GM18858 (cell line): ENCODE results near the gene PPIP5K2.
"Not testable (repeated sequence)": the region's sequence is repeated elsewhere in the genome, so short reads cannot be mapped to it uniquely, and the experiment has no call there.

Source experiments
- ATAC-seq: cut with Tn5 transposase; IDR thresholded peaks from one replicate; pipeline ENCODE4 v1.9.1; 2021; ENCODE audit not compliant: unreplicated experiment

PPIP5K2 gene

DNA sequence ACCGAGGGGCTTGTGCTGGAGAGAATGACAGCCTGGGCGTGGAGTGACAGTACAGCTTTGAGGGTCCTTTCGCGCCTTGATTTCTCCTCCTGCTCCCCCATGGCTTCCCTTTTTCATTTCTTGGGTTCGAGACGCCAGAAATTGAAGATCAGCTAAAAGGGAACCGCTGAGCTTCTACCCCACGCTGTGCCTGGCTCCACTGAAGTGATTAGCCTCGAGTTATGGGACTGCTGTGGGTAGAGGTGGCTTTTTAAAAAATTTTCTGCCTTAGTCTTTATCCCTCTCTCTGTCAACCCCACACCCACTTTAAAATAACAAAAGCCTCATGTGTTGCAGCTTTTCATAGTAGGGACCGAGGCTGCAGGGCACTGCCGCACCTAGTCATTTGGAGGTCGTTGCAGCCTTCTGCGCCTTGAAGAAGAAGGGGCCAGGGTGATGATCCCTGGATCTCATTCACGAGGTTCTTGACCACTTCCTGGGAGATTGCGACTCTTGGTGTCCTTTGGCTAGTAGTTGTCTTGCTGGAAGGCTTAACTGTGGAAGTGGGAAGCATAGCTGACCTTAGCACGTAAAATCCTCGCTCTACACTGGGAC lies 603 bp downstream of the PPIP5K2 start:
- ATAC-seq = no peak

DNA sequence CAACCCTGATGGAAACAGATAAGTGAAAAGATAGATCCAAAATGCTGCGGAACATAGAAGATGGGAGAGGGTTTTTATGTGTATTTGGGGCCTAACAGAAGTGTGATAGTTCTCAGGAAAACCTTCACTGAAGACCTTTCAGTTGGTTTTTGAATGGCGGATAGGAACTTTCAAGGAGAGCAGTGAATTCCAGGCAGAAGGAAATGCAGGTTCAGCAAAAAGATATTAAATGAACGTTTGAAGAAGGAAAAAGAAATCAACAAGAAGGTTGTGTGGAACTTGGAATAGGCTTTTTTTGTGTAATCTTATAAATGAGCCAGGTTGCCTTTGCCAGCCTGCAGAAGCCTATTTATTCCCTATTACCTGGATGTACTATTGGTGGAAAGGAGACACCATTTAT lies 2.1 kb downstream of the PPIP5K2 start:
- no peak for ATAC-seq

DNA sequence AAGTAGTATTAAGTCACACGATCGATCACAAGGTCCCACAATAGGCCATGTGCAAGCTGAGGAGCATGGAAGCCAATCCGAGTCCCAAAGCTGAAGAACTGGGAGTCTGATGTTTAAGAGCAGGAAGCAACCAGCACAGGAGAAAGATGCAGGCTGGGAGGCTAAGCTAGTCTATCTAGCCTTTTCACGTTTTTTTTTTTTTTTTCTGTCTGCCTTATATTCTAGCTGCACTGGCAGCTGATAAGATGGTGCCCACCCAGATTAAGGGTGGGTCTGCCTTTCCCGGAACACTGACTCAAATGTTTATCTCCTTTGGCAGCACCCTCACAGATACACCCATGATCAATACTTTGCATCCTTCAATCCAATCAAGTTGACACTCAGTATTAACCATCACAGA lies 6.5 kb downstream of the PPIP5K2 start:
- ATAC-seq = no peak

DNA sequence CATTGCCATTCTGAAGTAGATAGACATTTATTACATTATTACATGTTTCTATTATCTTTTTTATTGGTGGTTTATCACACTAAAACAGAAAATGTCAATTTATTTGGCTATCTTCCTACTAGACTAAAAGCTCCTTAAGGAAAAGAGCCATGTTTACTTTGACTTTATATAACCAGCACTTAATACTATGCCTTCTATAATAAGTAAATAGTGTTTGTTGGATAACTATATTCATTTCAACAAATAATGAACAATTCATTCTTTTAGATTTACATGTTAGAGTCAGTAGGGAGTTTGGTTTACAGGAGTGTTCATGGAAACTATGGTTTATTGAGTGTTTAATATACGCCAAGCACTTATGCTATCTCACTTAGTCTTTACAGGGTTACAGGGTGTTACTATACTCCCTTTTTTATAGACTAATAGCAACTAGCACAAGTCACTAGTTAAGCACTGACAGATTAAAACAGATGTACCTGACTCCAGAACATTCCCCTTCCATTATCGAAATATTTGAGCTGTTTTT lies 7.3 kb downstream of the PPIP5K2 start:
- no peak for ATAC-seq

DNA sequence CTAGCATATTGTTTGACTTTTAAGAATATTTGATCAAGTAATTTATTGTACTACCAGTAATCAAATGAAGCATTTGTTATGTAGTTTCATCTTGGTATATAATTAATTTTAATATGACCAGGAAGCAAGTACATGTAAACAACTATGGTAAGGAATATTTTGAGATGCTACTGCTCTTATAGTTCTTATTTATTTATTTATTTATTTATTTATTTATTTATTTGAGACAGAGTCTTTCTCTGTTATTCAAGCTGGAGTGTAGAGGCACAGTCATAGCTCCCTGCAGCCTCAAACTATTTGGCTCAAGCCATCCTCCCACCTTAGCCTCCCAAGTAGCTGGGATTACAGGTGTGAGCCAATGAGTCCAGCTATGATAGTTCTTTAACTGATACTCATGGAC lies 8.1 kb downstream of the PPIP5K2 start:
- no peak for ATAC-seq

DNA sequence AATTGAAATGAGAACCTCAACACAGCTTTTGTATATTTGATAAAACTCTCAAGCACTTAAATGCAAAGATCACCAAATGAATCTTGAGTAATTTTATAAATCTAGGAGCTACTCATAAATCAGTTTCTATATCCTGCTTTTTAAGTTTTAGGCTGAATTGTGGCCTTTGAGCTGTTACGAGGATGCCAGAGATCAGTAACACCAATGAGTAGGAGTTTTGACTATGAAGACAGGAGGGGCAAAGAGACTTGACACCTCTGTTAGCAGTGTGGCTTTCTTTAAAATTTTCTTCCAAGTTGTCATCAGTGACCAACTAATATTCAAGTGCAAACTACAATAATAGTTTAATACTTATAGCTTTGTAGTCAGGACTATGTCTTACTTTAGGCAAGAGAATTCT lies 12.6 kb downstream of the PPIP5K2 start:
- ATAC-seq = no peak

DNA sequence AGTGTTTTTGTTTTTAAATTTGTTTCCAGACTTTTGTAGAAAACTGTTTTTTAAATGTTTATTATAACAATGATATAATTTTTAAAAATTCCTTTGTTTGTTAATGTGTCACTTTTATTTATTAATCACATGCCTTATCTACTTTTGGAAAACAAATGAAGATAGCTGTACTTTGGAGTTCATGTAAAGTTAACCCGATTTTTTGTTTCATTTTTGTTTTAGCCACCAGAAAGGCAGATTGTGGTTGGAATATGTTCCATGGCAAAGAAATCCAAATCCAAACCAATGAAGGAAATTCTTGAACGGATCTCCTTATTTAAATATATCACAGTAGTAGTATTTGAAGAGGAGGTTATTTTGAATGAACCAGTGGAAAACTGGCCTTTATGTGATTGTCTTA lies 13.1 kb downstream of the PPIP5K2 start:
- ATAC-seq = no peak

DNA sequence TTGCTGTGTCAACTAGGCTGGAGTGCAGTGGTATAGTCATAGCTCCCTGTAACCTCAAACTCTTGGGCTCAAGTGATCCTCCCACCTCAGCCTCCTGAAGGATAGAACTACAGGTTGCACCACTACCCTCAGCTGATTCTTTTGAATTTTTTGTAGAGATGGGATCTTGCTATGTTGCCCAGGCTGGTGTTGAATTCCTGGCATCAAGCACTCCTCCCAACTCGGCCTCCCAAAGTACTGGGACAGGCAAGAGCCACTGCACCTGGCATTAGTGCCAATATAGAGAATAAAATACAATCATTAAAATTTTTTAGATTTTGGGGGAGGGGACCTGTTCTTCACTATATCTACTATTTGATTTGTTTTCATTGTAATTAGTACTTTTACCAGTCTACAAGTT lies 15.4 kb downstream of the PPIP5K2 start:
- no peak for ATAC-seq

DNA sequence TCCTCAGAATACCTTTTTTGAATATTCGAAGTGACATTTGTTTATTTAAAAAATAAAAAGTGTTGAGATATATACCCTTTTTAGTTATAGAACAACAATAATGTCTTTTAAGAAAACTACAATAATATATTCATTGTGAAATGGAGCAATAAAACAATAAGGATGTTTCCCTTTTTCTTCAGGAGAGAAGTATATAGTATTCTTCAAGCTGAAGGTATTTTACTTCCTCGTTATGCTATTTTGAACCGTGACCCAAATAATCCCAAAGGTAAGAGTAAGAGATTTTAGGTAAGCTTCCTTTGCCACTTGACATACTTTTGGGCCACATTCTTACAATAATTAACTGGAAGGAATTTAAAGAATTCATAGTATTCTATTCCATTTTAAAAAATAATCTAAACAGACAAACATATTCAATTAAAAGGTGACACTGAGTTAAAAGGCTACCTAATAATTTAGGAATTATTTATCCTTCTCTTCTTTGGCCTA lies 18.1 kb downstream of the PPIP5K2 start:
- ATAC-seq = no peak

DNA sequence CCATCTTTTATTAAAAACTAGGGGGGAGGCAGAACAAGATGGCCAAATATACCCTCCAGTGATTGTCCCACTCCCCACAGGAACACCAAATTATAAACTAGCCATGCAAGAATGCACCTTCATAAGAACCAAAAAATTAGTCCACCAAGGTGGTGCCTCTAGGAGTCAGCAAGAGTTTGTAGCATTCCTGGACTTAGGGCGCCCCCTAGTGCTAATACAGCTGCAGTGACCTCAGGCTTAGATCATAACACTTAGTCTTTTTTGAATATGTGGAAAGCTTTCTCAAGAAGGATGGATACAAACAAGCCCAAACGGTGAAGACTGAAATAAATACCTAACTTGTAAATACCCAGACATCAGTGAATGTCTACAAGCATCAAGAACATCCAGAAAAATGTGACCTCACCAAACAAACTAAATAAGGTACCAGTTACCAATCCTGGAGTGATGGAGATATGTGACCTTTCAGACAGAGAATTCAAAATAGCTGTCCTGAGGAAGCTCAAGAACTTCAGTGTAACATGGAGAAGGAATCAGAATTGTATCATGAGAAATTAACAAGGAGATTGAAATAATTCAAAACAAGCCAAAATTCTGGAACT lies 19.3 kb downstream of the PPIP5K2 start:
- ATAC-seq = peak; percentile 95

DNA sequence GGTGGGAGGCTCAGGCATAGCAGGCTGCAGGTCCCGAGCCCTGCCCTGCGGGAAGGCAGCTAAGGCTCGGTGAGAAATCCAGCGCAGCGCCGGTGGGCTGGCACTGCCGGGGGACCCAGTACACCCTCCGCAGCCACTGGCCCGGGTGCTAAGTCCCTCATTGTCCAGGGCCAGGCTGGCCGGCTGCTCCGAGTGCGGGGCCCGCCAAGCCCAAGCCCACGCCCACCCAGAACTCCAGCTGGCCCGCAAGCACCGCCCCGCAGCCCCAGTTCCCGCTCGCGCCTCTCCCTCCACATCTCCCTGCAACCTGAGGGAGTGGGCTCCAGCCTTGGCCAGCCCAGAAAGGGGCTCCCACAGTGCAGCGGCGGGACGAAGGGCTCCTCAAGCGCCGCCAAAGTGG lies 22.0 kb downstream of the PPIP5K2 start:
- ATAC-seq = not testable (repeated sequence)

DNA sequence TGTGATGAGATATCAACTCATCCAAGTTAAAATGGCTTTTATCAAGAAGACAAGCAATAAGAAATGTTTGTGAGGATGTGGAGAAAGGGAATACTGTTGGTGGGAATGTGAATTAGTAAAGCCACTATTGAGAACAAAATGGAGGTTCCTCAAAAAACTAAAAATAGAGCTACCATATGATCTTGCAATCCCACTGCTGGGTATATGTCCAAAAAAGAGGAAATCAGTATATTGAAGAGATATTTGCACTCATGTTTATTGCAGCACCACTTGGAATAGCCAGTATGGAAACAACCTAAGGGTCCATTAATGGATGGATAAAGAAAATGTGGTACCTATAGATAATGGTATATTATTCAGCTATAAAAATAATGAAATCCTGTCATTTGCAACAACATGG lies 25.1 kb downstream of the PPIP5K2 start:
- no peak for ATAC-seq

DNA sequence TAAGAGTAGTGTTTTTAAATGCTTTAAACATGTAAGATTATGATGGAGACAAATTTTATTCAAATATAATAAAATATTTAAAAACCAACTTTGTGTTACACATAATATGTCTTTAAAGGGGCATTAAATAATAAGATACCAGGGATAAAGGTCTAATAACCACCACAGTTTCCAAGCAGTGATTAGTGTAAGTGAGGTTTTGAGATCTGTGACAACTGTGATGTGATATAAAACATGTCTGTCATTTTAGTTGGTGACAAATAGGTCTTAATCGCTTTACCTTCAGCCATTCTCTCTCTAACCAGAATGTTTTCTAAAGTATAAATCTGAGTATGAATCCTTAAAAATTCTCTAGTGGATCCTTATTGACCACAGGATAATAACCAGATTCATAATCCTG lies 28.1 kb downstream of the PPIP5K2 start:
- no peak for ATAC-seq

DNA sequence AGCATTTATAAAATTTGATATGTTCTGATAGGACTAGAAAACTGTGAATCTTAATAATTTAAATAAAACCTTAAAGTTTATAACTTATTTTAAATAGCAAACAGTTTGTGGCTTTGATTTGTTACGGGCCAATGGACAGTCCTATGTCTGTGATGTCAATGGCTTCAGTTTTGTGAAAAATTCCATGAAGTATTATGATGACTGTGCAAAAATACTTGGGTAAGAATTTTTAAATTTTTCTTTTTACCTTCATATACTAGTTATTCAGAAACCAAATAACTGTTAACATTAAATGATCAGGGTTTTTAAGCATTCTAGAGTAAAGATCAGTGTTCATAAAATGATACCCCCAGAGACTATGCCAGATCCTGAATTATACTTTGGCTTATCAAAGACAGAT lies 31.1 kb downstream of the PPIP5K2 start:
- no peak for ATAC-seq

DNA sequence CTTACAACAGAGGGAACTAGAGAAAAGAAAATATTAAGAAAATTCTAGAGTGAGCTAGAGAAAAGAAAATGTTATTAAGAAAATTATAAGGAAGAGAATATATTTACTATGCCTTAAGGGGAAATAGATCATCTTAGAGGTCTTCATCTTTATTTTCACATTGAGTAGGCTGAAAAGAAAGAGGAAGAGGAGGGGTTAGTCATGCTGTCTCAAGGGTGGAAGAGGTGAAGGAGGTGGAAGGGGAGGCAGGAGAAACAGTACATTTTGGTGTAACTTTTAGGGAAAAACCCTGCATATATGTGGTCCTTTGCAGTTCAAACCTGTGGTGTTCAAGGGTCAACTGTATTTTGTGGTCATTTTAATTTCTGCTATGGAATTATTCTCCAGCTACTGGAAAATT lies 46.6 kb downstream of the PPIP5K2 start:
- no peak for ATAC-seq

DNA sequence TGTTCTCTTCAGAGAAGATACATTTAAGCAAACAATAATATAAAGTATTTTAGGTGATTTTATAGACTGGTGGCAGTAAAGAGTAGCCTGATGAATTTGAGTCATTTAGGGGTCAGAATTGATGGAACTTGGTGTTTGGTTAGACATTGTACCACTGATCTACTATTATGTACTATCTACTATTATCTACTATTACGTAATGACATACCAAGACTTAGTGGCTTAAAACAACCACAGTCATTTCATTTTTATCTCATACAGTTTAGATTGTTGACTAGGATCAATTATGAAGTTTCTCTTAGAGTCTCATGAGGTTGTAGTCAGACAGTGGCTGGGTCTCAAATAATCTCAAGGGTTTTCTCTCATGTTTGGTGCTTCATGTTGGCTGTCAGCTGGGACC lies 54.0 kb downstream of the PPIP5K2 start:
- no peak for ATAC-seq

DNA sequence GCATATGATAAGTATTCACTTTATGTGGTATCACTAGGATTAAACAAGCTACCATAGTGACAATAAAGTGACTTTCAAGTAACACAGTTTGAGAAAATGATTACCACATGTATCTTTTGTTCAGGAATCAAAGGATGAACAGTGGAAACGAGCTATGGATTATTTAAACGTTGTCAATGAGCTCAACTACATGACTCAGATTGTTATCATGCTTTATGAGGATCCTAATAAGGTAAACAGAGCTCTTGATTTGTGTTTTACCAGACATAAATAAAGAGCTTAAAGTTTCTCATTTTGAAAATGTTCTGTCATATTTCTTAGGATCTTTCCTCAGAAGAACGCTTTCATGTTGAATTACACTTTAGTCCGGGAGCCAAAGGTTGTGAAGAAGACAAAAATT lies 57.4 kb downstream of the PPIP5K2 start:
- no peak for ATAC-seq

DNA sequence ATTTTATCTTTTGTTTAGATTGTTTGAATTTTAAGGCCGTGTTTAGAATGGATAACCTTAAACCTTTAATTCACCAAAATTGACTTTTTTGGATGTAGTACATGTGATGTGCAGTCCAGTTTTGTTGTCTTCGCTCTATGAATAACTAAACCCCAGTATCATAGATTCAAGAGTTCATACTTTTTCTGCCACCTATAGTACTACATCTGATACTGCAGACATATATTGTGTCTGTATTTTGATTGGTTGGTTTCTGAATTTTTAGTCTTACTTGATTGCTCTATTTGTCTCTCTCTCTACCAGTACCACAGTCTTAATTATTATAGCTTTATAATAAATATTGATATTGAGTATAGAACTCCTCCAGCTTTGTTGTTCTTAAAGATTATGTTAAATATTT lies 58.1 kb downstream of the PPIP5K2 start:
- ATAC-seq = no peak

DNA sequence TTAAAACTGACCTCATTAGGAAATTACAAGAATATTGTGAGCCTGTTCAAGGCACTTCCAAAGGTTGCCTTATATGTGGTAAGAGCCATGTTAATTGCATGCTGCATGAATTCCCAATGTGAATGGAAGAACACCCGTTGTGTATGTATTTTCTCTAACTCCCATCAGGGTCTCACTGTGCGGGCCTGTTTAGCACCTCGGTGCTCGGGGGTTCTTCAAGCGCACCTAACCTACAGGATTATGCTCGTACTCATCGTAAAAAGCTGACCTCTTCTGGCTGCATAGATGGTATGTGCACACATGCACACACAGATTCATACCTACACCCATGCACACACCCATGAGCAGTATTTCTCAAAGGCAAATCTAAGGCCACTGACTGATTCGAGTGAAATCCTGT lies 66.1 kb downstream of the PPIP5K2 start:
- ATAC-seq = no peak

DNA sequence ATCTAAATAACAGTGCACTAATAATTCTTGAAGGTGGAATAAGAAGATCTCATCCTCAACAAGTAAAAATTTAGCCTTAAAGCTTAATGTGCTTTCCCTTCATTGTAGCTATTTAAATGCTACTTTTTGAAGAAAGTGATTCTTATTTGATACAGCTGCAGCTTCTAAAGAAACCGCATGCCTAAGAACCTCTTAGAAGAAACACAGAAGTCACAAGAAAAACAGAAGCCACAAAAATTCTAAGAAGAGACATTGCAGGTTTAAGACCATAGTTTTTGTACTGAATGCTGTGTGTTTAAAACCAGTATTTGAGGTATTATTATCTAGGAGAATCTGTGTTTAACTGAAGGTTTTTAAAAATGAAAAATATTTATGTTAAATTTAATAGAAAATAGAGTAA lies 68.3 kb downstream of the PPIP5K2 start:
- no peak for ATAC-seq

DNA sequence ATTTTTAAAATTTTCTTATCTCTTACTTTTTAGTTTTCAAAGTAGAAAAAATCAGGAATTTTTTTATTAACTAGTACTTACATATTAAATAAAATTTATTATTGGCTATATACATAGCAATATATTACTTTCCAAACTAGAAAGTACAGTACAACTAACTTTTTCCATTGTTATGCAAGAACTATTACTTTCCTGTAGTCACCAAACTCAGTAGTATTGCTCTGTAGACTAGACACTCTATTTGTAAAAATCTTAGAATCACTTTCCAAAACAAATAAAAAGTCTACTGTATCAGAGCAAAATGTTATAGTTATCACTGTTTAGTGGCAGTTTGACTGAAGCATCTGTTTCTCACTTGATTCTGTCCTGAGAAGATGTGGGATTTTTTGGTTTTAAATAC lies 83.1 kb downstream of the PPIP5K2 start:
- ATAC-seq = no peak

DNA sequence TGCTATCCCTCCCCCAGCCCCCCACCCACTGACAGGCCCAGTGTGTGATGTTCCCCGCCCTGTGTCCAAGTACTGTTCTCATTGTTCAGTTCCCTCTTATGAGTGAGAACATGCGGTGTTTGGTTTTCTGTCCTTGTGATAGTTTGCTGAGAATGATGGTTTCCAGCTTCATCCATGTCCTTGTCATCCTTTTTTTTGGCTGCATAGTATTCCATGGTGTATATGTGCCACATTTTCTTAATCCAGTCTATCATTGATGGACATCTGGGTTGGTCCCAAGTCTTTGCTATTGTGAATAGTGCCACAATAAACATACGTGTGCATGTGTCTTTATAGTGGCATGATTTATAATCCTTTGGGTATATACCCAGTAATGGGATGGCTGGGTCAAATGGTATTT lies 84.9 kb downstream of the PPIP5K2 start:
- not testable (repeated sequence) for ATAC-seq
